ENCODE measurements around the gene KLF7.

DNA sequence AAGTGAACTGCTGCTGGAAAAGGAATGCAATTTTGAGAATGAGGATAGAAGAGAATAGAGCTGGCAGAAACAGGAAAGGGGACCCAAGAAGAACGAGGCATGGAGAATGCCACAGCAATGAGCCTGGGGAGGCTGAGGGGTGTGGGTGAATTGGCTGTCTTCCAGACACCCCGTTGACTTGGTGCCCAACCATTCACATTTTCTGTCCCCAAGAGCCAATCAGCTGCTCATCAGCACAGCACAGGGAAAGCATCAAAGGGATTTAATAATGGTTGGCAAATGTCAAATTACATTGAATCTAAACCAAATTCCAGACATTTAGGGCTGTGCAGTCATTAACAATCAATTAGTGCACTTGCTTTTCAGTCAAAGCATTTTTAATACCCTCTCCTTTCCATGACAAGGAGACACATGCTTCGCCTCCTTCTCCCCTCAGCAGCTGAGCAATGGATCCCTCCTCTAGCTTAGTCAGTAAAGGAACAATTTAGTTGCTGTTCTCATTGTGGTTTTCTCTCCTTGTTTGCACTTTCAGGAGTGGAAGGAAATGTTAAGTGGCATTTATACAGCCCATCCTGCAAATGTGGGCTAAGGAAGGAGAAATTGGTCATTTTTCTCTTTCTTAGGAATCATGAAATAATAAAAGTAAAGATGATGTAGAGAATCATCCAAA, 98.8 kb downstream of the KLF7 start:
- TF ChIP-seq, protein P1, sequence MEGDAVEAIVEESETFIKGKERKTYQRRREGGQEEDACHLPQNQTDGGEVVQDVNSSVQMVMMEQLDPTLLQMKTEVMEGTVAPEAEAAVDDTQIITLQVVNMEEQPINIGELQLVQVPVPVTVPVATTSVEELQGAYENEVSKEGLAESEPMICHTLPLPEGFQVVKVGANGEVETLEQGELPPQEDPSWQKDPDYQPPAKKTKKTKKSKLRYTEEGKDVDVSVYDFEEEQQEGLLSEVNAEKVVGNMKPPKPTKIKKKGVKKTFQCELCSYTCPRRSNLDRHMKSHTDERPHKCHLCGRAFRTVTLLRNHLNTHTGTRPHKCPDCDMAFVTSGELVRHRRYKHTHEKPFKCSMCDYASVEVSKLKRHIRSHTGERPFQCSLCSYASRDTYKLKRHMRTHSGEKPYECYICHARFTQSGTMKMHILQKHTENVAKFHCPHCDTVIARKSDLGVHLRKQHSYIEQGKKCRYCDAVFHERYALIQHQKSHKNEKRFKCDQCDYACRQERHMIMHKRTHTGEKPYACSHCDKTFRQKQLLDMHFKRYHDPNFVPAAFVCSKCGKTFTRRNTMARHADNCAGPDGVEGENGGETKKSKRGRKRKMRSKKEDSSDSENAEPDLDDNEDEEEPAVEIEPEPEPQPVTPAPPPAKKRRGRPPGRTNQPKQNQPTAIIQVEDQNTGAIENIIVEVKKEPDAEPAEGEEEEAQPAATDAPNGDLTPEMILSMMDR (IDR thresholded peaks at IDR 0.05; ENCODE audit: poor library complexity, severe bottlenecking), result no peak
- TF ChIP-seq SMC3 (conservative IDR thresholded peaks at IDR 0.05; ENCODE audit: poor library complexity) (no peak), POLR2AphosphoS5 (IDR thresholded peaks at IDR 0.05) (no peak), EZH2 (IDR thresholded peaks at IDR 0.05; ENCODE audit: borderline replicate concordance, insufficient read depth, low read length, poor library complexity, severe bottlenecking) (no peak), EP300 (conservative IDR thresholded peaks at IDR 0.05; ENCODE audit: poor library complexity, severe bottlenecking) (no peak)
- TF ChIP-seq, protein P2, sequence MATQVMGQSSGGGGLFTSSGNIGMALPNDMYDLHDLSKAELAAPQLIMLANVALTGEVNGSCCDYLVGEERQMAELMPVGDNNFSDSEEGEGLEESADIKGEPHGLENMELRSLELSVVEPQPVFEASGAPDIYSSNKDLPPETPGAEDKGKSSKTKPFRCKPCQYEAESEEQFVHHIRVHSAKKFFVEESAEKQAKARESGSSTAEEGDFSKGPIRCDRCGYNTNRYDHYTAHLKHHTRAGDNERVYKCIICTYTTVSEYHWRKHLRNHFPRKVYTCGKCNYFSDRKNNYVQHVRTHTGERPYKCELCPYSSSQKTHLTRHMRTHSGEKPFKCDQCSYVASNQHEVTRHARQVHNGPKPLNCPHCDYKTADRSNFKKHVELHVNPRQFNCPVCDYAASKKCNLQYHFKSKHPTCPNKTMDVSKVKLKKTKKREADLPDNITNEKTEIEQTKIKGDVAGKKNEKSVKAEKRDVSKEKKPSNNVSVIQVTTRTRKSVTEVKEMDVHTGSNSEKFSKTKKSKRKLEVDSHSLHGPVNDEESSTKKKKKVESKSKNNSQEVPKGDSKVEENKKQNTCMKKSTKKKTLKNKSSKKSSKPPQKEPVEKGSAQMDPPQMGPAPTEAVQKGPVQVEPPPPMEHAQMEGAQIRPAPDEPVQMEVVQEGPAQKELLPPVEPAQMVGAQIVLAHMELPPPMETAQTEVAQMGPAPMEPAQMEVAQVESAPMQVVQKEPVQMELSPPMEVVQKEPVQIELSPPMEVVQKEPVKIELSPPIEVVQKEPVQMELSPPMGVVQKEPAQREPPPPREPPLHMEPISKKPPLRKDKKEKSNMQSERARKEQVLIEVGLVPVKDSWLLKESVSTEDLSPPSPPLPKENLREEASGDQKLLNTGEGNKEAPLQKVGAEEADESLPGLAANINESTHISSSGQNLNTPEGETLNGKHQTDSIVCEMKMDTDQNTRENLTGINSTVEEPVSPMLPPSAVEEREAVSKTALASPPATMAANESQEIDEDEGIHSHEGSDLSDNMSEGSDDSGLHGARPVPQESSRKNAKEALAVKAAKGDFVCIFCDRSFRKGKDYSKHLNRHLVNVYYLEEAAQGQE (IDR thresholded peaks at IDR 0.05; ENCODE audit: borderline replicate concordance), result no peak
